Keratinocyte (primary cell): Measurements from ENCODE around the gene MAPRE2. TPM values are rescaled to one million over a fixed set of nuclear protein-coding genes. Genes with fewer than 3 reads are reported as not detected.
"Not testable (repeated sequence)": the region's sequence is repeated elsewhere in the genome, so short reads cannot be mapped to it uniquely, and the experiment has no call there.

ENCODE experiments used
- DNase-seq: peaks from one replicate; pipeline ENCODE4 v3.0.0-alpha.2; 2011; ENCODE audit warnings: low read depth, missing footprints, low spot score
- FAIRE-seq: peaks from 2 replicates; lab custom pipeline; 2011; peaks lifted over from hg19 to GRCh38; lab: Jason Lieb, UNC
- H2AFZ ChIP-seq: 2 replicates; pipeline ENCODE4 v1.6.0; 2012; ENCODE audit warnings: low read length, control low read depth, inconsistent platforms; ENCODE audit not compliant: control insufficient read depth
- H3K27ac ChIP-seq: 2 replicates; pipeline ENCODE4 v1.5.1; 2011; ENCODE audit warnings: low read length; ENCODE audit not compliant: control insufficient read depth, insufficient read depth
- H3K27me3 ChIP-seq: 3 replicates; pipeline ENCODE4 v1.6.0; 2011; ENCODE audit warnings: low read length; ENCODE audit not compliant: control insufficient read depth, insufficient read depth; ENCODE audit errors: extremely low read depth
- H3K36me3 ChIP-seq, 2 experiments: 2 replicates in 1 of 2; 3 replicates in 1 of 2; pipeline ENCODE4 v1.5.1; 2011; ENCODE audit warnings: low read length in 2 of 2, mild to moderate bottlenecking in 1 of 2; ENCODE audit not compliant: control insufficient read depth in 2 of 2, insufficient read depth in 2 of 2; ENCODE audit errors: extremely low read depth in 1 of 2
- H3K4me1 ChIP-seq: 3 replicates; pipeline ENCODE4 v1.5.1; 2011; ENCODE audit warnings: low read length; ENCODE audit not compliant: control insufficient read depth, insufficient read depth; ENCODE audit errors: extremely low read depth
- H3K4me2 ChIP-seq: 3 replicates; pipeline ENCODE4 v1.6.0; 2011; ENCODE audit warnings: low read depth, low read length; ENCODE audit not compliant: control insufficient read depth, insufficient read depth; ENCODE audit errors: extremely low read depth
- H3K4me3 ChIP-seq, 3 experiments: fragments of 200-600 bp in 1 of 3; sonication (generic) in 1 of 3; 2 replicates in 2 of 3; 3 replicates in 1 of 3; pipeline ENCODE4 v1.5.1; 2011 to 2016; ENCODE audit warnings: low read length in 3 of 3, mild to moderate bottlenecking in 3 of 3, control low read depth in 2 of 3, inconsistent platforms in 1 of 3, low read depth in 1 of 3, mixed read lengths in 1 of 3, mixed run types in 1 of 3, moderate library complexity in 1 of 3; ENCODE audit not compliant: control insufficient read depth in 2 of 3, insufficient read depth in 2 of 3; ENCODE audit errors: extremely low read depth in 1 of 3
- H3K79me2 ChIP-seq: 2 replicates; pipeline ENCODE4 v1.6.0; 2012; ENCODE audit warnings: low read length; ENCODE audit not compliant: control insufficient read depth, insufficient read depth
- H3K9ac ChIP-seq: 3 replicates; pipeline ENCODE4 v1.6.0; 2011; ENCODE audit warnings: low read length; ENCODE audit not compliant: control insufficient read depth, insufficient read depth; ENCODE audit errors: extremely low read depth
- H3K9me1 ChIP-seq: 3 replicates; pipeline ENCODE4 v1.6.0; 2011; ENCODE audit warnings: low read length; ENCODE audit not compliant: control insufficient read depth, insufficient read depth; ENCODE audit errors: extremely low read depth
- H3K9me3 ChIP-seq: 2 replicates; pipeline ENCODE4 v1.5.1; 2012; ENCODE audit warnings: low read depth, low read length; ENCODE audit not compliant: control insufficient read depth
- H4K20me1 ChIP-seq: 3 replicates; pipeline ENCODE4 v1.6.0; 2011; ENCODE audit warnings: low read length; ENCODE audit not compliant: control insufficient read depth, insufficient read depth; ENCODE audit errors: extremely low read depth
- EZH2 ChIP-seq: IDR thresholded peaks from one replicate; pipeline ENCODE4 v1.6.1; 2012; ENCODE audit warnings: inconsistent platforms, mild to moderate bottlenecking, low read length, moderate library complexity
- dilution Hi-C: fragments of 300-500 bp; cut with MboI; formaldehyde crosslinking; loops from one replicate; pipeline ENCODE4 v1.7.0; 2020; ENCODE audit warnings: low sequenced_read_pairs; ENCODE audit not compliant: extremely low pct_ligation_motif_present
- polyA plus RNA-seq, 5 experiments: library from polyadenylated mRNA; depleted of rRNA in 3 of 5; stranded (reverse) in 3 of 5; stranded (forward) in 1 of 5; unstranded in 1 of 5; fragments of >200 nt; gene quantifications; 1 replicate in 1 of 5; 2 replicates in 3 of 5; 3 replicates in 1 of 5; pipeline versions ENCODE4 v1.2.1 to v1.2.3, GENCODE V29; 2011 to 2012; ENCODE audit warnings: missing spikeins in 2 of 5, low read depth in 1 of 5, low replicate concordance in 1 of 5
- TF ChIP-seq, protein P1 (sequence below), 3 experiments: IDR thresholded peaks in 1 of 3; conservative IDR thresholded peaks in 1 of 3; optimal IDR thresholded peaks in 1 of 3; 2 replicates in 2 of 3; 3 replicates in 1 of 3; pipeline versions ENCODE3 to v1.5.1; 2011; ENCODE audit warnings: low read length in 3 of 3, mild to moderate bottlenecking in 3 of 3, moderate library complexity in 2 of 3, control low read depth in 1 of 3, inconsistent platforms in 1 of 3; ENCODE audit not compliant: insufficient read depth in 2 of 3; ENCODE audit errors: extremely low read depth in 1 of 3

MAPRE2 gene
- polyA plus RNA-seq, 1 donor (not counting 4 experiments of a cell fraction or from before 2014, with no cell fraction given), result 14.2 TPM

DNA sequence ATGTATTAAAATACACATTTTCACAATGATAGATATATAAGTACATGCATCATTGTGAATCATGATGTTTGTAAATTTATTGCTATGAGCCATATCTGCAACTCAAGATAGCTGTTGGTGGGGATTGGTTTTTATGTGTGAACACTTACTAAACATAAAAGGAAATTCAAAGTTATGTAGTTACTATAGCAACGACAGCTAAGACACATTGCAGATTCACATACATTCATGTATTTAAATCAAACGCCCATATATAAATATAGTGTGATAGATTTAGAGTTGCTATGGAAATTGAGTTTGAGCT, 65.6 kb downstream of the MAPRE2 start:
- H2AFZ ChIP-seq, result no peak overlapping the region
- H3K9me1 ChIP-seq, result no peaks in the 10 kb centered on the region
- DNase-seq (no peak), FAIRE-seq (no peak)
- no peaks in the 10 kb centered on the region for H3K79me2 ChIP-seq
- H4K20me1 ChIP-seq, result no peaks in the 10 kb centered on the region
- no peak for TF ChIP-seq EZH2
- TF ChIP-seq, protein P1, sequence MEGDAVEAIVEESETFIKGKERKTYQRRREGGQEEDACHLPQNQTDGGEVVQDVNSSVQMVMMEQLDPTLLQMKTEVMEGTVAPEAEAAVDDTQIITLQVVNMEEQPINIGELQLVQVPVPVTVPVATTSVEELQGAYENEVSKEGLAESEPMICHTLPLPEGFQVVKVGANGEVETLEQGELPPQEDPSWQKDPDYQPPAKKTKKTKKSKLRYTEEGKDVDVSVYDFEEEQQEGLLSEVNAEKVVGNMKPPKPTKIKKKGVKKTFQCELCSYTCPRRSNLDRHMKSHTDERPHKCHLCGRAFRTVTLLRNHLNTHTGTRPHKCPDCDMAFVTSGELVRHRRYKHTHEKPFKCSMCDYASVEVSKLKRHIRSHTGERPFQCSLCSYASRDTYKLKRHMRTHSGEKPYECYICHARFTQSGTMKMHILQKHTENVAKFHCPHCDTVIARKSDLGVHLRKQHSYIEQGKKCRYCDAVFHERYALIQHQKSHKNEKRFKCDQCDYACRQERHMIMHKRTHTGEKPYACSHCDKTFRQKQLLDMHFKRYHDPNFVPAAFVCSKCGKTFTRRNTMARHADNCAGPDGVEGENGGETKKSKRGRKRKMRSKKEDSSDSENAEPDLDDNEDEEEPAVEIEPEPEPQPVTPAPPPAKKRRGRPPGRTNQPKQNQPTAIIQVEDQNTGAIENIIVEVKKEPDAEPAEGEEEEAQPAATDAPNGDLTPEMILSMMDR (optimal IDR thresholded peaks at IDR 0.05 in 1 of 3, IDR thresholded peaks at IDR 0.05 in 1 of 3, conservative IDR thresholded peaks at IDR 0.05 in 1 of 3; ENCODE audit: extremely low read depth in 1 of 3, insufficient read depth in 2 of 3, low read length in 3 of 3), result no peak
- no peaks in the 10 kb centered on the region for H3K9me3 ChIP-seq
- dilution Hi-C loops, result no loop called here
- H3K4me1 ChIP-seq, result no peaks in the 10 kb centered on the region
- H3K27ac ChIP-seq, result no peak overlapping the region
- no peak overlapping the region for H3K4me2 ChIP-seq
- no peaks in the 10 kb centered on the region for H3K27me3 ChIP-seq
- no peak overlapping the region for H3K4me3 ChIP-seq
- no peaks in the 10 kb centered on the region for H3K36me3 ChIP-seq
- H3K9ac ChIP-seq, result no peak overlapping the region

DNA sequence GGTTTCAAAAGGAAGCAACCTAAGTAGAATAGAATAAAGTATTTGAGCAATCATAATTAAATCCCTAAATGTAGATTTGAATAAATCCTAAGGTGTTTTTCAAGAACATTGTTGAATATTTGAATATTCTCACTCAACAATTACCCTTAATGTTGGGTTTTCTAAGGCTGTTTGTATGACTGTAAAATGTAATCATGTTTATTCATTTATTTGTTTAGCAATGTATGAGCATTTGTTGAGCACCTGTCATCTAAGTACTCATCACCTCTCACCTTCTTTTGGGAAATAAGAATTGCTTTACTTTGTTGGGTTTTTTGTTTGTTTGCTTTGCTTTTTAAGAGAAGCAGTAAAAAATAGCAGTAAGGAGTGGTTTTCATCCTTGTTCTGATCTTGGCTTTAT, 66.0 kb downstream of the MAPRE2 start:
- DNase-seq (no peak), FAIRE-seq (no peak)
- Histone ChIP-seq H3K4me3 (no peak overlapping the region), H3K9ac (no peak overlapping the region), H3K9me1 (no peaks in the 10 kb centered on the region), H3K4me2 (no peak overlapping the region), H3K27ac (no peak overlapping the region), H3K9me3 (no peaks in the 10 kb centered on the region), H2AFZ (no peak overlapping the region), H3K36me3 (no peaks in the 10 kb centered on the region), H3K79me2 (no peaks in the 10 kb centered on the region), H4K20me1 (no peaks in the 10 kb centered on the region), H3K4me1 (no peaks in the 10 kb centered on the region), H3K27me3 (no peaks in the 10 kb centered on the region)
- TF ChIP-seq, protein P1 (optimal IDR thresholded peaks at IDR 0.05 in 1 of 3, IDR thresholded peaks at IDR 0.05 in 1 of 3, conservative IDR thresholded peaks at IDR 0.05 in 1 of 3; ENCODE audit: extremely low read depth in 1 of 3, insufficient read depth in 2 of 3, low read length in 3 of 3), result no peak
- no peak for TF ChIP-seq EZH2
- dilution Hi-C loops, result no loop called here

- H2AFZ ChIP-seq, H3K4me1 ChIP-seq, H3K79me2 ChIP-seq, dilution Hi-C loops, H3K36me3 ChIP-seq, H4K20me1 ChIP-seq, H3K27me3 ChIP-seq, H3K27ac ChIP-seq, H3K9me1 ChIP-seq, H3K9me3 ChIP-seq, H3K4me3 ChIP-seq, H3K4me2 ChIP-seq, FAIRE-seq, DNase-seq, H3K9ac ChIP-seq: not testable (repeated sequence)
Measured at GRCh38 chr18:35108088-35108487, 66.9 kb downstream of the MAPRE2 start.
